ENCODE measurements around the gene PIM1.

Gene PIM1

DNA sequence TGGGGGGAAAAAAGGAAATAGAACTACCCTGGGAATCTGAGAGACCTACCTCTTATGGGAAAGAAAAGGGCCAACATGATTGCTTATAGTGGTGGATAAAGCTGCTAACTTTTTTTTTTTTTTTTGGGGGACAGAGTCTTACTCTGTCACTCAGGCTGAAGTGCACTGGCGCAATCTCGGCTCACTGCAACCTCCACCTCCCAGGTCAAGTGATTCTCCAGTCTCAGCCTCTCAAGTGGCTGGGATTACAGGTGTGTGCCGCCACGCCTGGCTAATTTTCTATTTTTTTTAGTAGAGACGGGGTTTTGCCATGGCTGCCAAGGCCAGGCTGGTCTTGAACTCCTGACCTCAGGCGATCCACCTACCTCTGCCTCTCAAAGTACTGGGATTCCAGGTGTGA is 48.1 kb downstream of the PIM1 start:
- Histone ChIP-seq H3K4me1 (ENCODE audit: control insufficient read depth, insufficient read depth, low read length) (peaks cover 7% of the 10 kb centered on the region), H3K4me3 (ENCODE audit: low read depth, low read length) (no peak overlapping the region), H3K27me3 (ENCODE audit: control insufficient read depth, insufficient read depth, low read length) (no peaks in the 10 kb centered on the region), H3K9me3 (ENCODE audit: control insufficient read depth, insufficient read depth, low read depth, low read length) (no peaks in the 10 kb centered on the region), H3K27ac (ENCODE audit: low read depth, low read length) (no peak overlapping the region), H3K9ac (ENCODE audit: low read length) (no peak overlapping the region), H3K36me3 (ENCODE audit: control insufficient read depth, insufficient read depth, low read length) (no peaks in the 10 kb centered on the region)

GRCh38 chr6:37218511-37218910 is 48.6 kb downstream of the PIM1 start:
- Histone ChIP-seq H3K4me3 (ENCODE audit: low read depth, low read length) (no peak overlapping the region), H3K4me1 (ENCODE audit: control insufficient read depth, insufficient read depth, low read length) (peaks cover 10% of the 10 kb centered on the region), H3K27me3 (ENCODE audit: control insufficient read depth, insufficient read depth, low read length) (no peaks in the 10 kb centered on the region), H3K36me3 (ENCODE audit: control insufficient read depth, insufficient read depth, low read length) (no peaks in the 10 kb centered on the region), H3K9me3 (ENCODE audit: control insufficient read depth, insufficient read depth, low read depth, low read length) (no peaks in the 10 kb centered on the region), H3K27ac (ENCODE audit: low read depth, low read length) (no peak overlapping the region), H3K9ac (ENCODE audit: low read length) (no peak overlapping the region)

DNA sequence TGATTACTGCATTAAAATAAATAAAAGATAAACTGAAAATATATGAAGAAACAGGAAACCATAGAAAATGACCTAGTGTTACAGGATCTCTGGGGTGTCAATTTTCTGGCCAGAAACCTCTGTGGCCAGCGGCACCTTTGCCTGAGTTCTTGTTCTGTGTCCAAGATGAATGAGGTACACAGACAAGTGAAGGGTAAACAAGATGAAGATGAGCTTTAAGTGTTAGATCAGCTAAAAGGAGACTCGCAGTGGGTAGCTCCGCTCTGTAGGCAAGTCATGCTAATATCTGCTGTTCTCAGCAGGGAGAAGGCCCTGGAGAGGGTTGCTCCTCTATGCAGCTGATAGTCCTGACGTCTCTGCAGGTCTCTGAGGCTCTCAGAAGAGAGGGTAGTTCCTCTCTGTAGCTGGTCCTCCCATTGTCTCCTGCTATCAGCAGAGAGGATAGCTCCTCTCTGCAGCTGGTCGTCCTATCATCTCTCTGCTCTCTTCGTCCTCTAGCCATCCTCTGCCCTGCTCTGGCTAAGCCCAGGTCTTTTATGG is 51.7 kb downstream of the PIM1 start:
- Histone ChIP-seq H3K9me3 (ENCODE audit: control insufficient read depth, insufficient read depth, low read depth, low read length) (no peaks in the 10 kb centered on the region), H3K4me3 (ENCODE audit: low read depth, low read length) (peak overlapping the region; percentile 68), H3K9ac (ENCODE audit: low read length) (peak overlapping the region; percentile 51), H3K27ac (ENCODE audit: low read depth, low read length) (no peak overlapping the region), H3K36me3 (ENCODE audit: control insufficient read depth, insufficient read depth, low read length) (no peaks in the 10 kb centered on the region), H3K4me1 (ENCODE audit: control insufficient read depth, insufficient read depth, low read length) (peaks cover 10% of the 10 kb centered on the region), H3K27me3 (ENCODE audit: control insufficient read depth, insufficient read depth, low read length) (no peaks in the 10 kb centered on the region)

- Histone ChIP-seq H3K27me3 (ENCODE audit: control insufficient read depth, insufficient read depth, low read length) (no peaks in the 10 kb centered on the region), H3K9ac (ENCODE audit: low read length) (peak overlapping the region; percentile 51), H3K4me1 (ENCODE audit: control insufficient read depth, insufficient read depth, low read length) (peaks cover 10% of the 10 kb centered on the region), H3K27ac (ENCODE audit: low read depth, low read length) (0 out of 2 replicates have a peak overlapping the region, but pooled peaks have one; percentile 15), H3K9me3 (ENCODE audit: control insufficient read depth, insufficient read depth, low read depth, low read length) (no peaks in the 10 kb centered on the region), H3K36me3 (ENCODE audit: control insufficient read depth, insufficient read depth, low read length) (no peaks in the 10 kb centered on the region), H3K4me3 (ENCODE audit: low read depth, low read length) (peak overlapping the region; percentile 68)
Observed at GRCh38 chr6:37222125-37222967, 52.4 kb downstream of the PIM1 start.

GRCh38 chr6:37222992-37223391 is 53.0 kb downstream of the PIM1 start:
- H3K4me1 ChIP-seq (ENCODE audit: control insufficient read depth, insufficient read depth, low read length), result peaks cover 10% of the 10 kb centered on the region
- H3K9ac ChIP-seq (ENCODE audit: low read length), result no peak overlapping the region
- no peaks in the 10 kb centered on the region for H3K27me3 ChIP-seq (ENCODE audit: control insufficient read depth, insufficient read depth, low read length)
- H3K4me3 ChIP-seq (ENCODE audit: low read depth, low read length), result peak overlapping the region; percentile 68
- H3K27ac ChIP-seq (ENCODE audit: low read depth, low read length), result no peak overlapping the region
- no peaks in the 10 kb centered on the region for H3K9me3 ChIP-seq (ENCODE audit: control insufficient read depth, insufficient read depth, low read depth, low read length)
- H3K36me3 ChIP-seq (ENCODE audit: control insufficient read depth, insufficient read depth, low read length), result no peaks in the 10 kb centered on the region
